PC-9 (cell line): ENCODE measurements around the gene FYN. TPM values are rescaled to one million over a fixed set of nuclear protein-coding genes. Genes with fewer than 3 reads are reported as not detected.

Experiments
- BruUV-seq: library from RNA; stranded (reverse); fragments of 400-500 nt; replicated peaks from 2 replicates; lab custom pipeline; 2021; lab: Mats Ljungman, UMichigan
- CTCF ChIA-PET: fragments of 300-600 bp; sonication (Branson Sonifier 250); formaldehyde crosslinking; loops from one replicate; lab custom pipeline; 2022; ENCODE audit warnings: antibody characterized with exemption; lab: Charles Lee
- POLR2A ChIA-PET: fragments of 300-600 bp; sonication (Branson Sonifier 250); formaldehyde crosslinking; loops from one replicate; lab custom pipeline; 2022; ENCODE audit warnings: antibody characterized with exemption; ENCODE audit not compliant: unreplicated experiment; lab: Charles Lee
- DNase-seq, 2 experiments: peaks; one replicate each; pipeline versions ENCODE4 v3.0.0 to v3.0.0-alpha.2; 2015 to 2022; ENCODE audit warnings: mixed read lengths in 1 of 2
- H2AFZ ChIP-seq: fragments of 200-600 bp; sonication (generic); 2 replicates; pipeline ENCODE4 v1.8.1; 2017; ENCODE audit warnings: antibody characterized with exemption
- H3F3A ChIP-seq: fragments of 200-600 bp; sonication (generic); 2 replicates; pipeline ENCODE4 v1.8.1; 2017; ENCODE audit warnings: antibody characterized with exemption, mild to moderate bottlenecking, low read depth; ENCODE audit not compliant: insufficient read depth
- H3K27ac ChIP-seq: fragments of 200-600 bp; sonication (generic); 2 replicates; pipeline ENCODE4 v1.6.1; 2016; ENCODE audit warnings: mixed run types
- H3K27me3 ChIP-seq: fragments of 200-600 bp; sonication (generic); 2 replicates; pipeline ENCODE4 v1.6.1; 2016; ENCODE audit warnings: low read depth, mixed run types; ENCODE audit not compliant: insufficient read depth
- H3K36me3 ChIP-seq: fragments of 200-600 bp; sonication (generic); 2 replicates; pipeline ENCODE4 v1.6.1; 2016; ENCODE audit warnings: low read depth, mixed run types
- H3K4me1 ChIP-seq: fragments of 200-600 bp; sonication (generic); replicated peaks from 2 replicates; pipeline ENCODE4 v1.6.1; 2016; ENCODE audit warnings: mixed run types; ENCODE audit not compliant: insufficient read depth
- H3K4me2 ChIP-seq: fragments of 200-600 bp; sonication (generic); 2 replicates; pipeline ENCODE4 v1.6.1; 2017; ENCODE audit warnings: mixed run types
- H3K4me3 ChIP-seq: fragments of 200-600 bp; sonication (generic); 2 replicates; pipeline ENCODE4 v1.6.1; 2016; ENCODE audit warnings: mixed run types
- H3K79me2 ChIP-seq: fragments of 200-600 bp; sonication (generic); 2 replicates; pipeline ENCODE4 v1.6.1; 2017; ENCODE audit warnings: low read depth, mixed run types
- H3K9me2 ChIP-seq: fragments of 200-600 bp; sonication (generic); 2 replicates; pipeline ENCODE4 v1.8.1; 2017; ENCODE audit warnings: mild to moderate bottlenecking; ENCODE audit not compliant: insufficient read depth
- H3K9me3 ChIP-seq: fragments of 200-600 bp; sonication (generic); 2 replicates; pipeline ENCODE4 v1.8.1; 2016; ENCODE audit warnings: low read depth; ENCODE audit not compliant: insufficient read depth
- H4K20me1 ChIP-seq: fragments of 200-600 bp; sonication (generic); 2 replicates; pipeline ENCODE4 v1.8.1; 2017; ENCODE audit not compliant: insufficient read depth
- CTCF ChIP-seq: fragments of 200-600 bp; sonication (generic); conservative IDR thresholded peaks from 2 replicates; pipeline ENCODE4 v1.6.1; 2017; ENCODE audit warnings: mixed run types, antibody characterized with exemption, mild to moderate bottlenecking, moderate library complexity
- EZH2 ChIP-seq: fragments of 200-600 bp; sonication (generic); IDR thresholded peaks from 2 replicates; pipeline ENCODE4 v1.8.0; 2017; ENCODE audit warnings: antibody characterized with exemption, low read depth
- intact Hi-C: fragments of 100-400 bp; cut with micrococcal nuclease; formaldehyde crosslinking; loops from one replicate; pipeline ENCODE4 v1.10.0; 2022; ENCODE audit not compliant: unreplicated experiment
- total RNA-seq: library from RNA; stranded (reverse); gene quantifications from 2 replicates; pipeline ENCODE4 v1.2.3, GENCODE V29; 2021

FYN gene
- total RNA-seq, 1 experiment from 2014 or later: 53.3 TPM

DNA sequence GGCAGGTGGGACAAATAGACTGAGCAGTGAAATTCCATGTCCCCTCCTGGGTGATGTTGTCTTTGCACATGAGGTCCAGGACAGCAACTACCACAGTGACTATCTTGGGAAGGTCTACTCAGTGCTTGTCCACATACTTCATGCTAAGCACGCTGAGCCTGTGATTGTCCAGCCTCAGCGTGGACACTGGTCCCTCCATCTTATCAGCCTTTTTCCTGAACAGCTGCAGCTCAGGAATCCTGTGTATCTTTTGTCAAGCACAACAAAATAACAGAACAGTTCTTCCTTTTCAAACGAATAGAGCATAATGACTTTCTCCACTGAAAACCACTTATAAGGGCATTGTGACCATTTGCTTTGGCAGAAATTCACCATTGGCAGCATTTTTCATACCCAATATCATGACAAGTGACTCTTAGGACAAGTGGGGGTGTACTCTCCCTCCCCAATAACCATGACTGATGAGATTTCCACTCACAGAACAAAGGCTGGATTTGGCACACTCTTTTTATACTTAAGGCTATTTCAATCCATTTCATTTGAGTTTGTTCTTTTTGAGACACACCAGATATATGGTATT lies 90.3 kb downstream of the FYN start:
- ChIA-PET POLR2A (interaction anchor here (0.7 kb wide), 1 partner anchor 80 kb away, joined by 3 read pairs; no protein-coding TSS in a partner anchor), CTCF (no interaction called here)
- Histone ChIP-seq H3K4me2 (no peak overlapping the region), H3K4me3 (no peak overlapping the region), H3K9me2 (no peaks in the 10 kb centered on the region), H3K9me3 (no peaks in the 10 kb centered on the region), H3K4me1 (no peaks in the 10 kb centered on the region), H3K36me3 (no peaks in the 10 kb centered on the region), H2AFZ (no peak overlapping the region), H4K20me1 (no peaks in the 10 kb centered on the region), H3K27ac (no peak overlapping the region), H3K79me2 (peaks cover 8% of the 10 kb centered on the region; the same call in 1 of the 2 replicates), H3F3A (0 out of 2 replicates have a peak, but pooled peaks cover 7% of the 10 kb centered on the region), H3K27me3 (no peaks in the 10 kb centered on the region)
- TF ChIP-seq EZH2 (no peak), CTCF (no peak)
- DNase-seq: no peak
- intact Hi-C loops: no loop called here
- BruUV-seq: no TSS peak

DNA sequence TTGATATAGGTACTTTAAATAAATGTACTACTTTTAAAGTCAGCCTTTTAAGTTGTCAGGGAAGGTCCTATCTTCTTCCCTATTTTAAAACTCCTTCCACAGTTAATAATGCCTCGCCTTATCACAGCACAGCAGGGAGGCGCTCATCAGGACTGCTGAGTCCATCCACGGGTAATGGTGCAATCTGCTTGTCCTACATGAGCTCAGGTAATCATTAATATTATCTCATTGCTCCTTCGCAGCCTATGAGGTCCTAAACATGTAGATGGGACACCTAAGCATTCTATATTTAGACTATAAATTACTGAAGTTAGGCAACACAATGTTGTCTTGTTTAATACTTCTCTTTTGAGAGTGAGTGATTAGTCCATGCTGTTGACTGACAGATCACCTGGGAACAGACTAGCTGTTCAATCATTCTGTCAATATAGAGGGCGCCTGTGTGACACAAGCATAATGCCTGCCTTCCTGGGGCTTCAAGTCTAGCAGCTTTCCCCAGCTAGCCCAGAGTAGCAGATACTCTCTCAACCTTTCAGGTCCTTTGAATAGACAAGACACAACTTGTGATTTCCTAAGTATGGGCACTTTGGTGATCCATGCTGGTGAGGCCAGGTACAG lies 91.0 kb downstream of the FYN start:
- BruUV-seq: no TSS peak
- Histone ChIP-seq H3F3A (0 out of 2 replicates have a peak, but pooled peaks cover 7% of the 10 kb centered on the region), H3K4me2 (no peak overlapping the region), H3K79me2 (peaks cover 8% of the 10 kb centered on the region; the same call in 1 of the 2 replicates), H3K27me3 (no peaks in the 10 kb centered on the region), H3K36me3 (no peaks in the 10 kb centered on the region), H2AFZ (no peak overlapping the region), H3K4me1 (no peaks in the 10 kb centered on the region), H3K4me3 (no peak overlapping the region), H3K9me3 (no peaks in the 10 kb centered on the region), H3K27ac (no peak overlapping the region), H3K9me2 (no peaks in the 10 kb centered on the region), H4K20me1 (no peaks in the 10 kb centered on the region)
- DNase-seq: no peak
- CTCF ChIA-PET: interaction anchor here (0.7 kb wide), 1 partner anchor 18 kb away, joined by 3 read pairs; no protein-coding TSS in a partner anchor
- POLR2A ChIA-PET: interaction anchor here (0.7 kb wide), 1 partner anchor 862 kb away, joined by 4 read pairs; no protein-coding TSS in a partner anchor
- TF ChIP-seq CTCF (no peak), EZH2 (no peak)
- intact Hi-C loops: no loop called here

DNA sequence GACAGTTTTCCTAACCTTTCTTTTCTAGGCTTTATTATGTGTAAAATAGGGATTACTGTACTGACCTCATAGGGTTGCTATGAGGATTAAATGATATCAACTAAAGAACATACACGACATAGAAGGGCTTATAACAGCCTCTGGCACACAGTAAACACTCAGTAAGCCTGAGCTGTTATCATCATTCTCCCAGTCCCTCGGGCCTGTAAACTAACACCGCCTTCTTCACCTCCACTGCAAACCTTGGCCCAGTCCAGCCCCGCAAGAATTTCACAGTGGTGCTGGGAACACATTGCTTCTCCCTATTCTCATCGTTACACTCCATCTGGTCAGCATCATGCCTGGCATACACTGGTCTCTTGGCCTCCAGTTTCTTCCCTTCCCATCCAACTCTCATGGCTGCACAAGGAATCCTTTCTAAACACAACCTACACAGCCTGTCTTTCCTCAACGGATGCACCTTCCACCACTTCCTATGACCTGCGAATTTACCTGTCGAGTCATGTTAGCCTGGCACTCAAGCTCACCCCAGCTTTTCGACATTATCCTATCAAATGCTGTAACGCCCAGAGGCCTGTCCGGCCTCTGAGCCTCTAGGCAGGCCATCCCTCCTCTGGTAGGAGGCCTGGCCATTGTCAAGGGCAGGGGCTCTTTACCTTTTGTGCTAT lies 92.1 kb downstream of the FYN start:
- no peaks in the 10 kb centered on the region for H3K27me3 ChIP-seq
- H4K20me1 ChIP-seq: no peaks in the 10 kb centered on the region
- DNase-seq: no peak
- no TSS peak for BruUV-seq
- no peak overlapping the region for H2AFZ ChIP-seq
- H3F3A ChIP-seq: 0 out of 2 replicates have a peak, but pooled peaks cover 7% of the 10 kb centered on the region
- no peaks in the 10 kb centered on the region for H3K36me3 ChIP-seq
- no peaks in the 10 kb centered on the region for H3K9me3 ChIP-seq
- H3K27ac ChIP-seq: no peak overlapping the region
- ChIA-PET POLR2A (no interaction called here), CTCF (no interaction called here)
- H3K4me1 ChIP-seq: no peaks in the 10 kb centered on the region
- TF ChIP-seq EZH2 (no peak), CTCF (no peak)
- H3K4me3 ChIP-seq: no peak overlapping the region
- no peaks in the 10 kb centered on the region for H3K9me2 ChIP-seq
- H3K79me2 ChIP-seq: peaks cover 8% of the 10 kb centered on the region; the same call in 1 of the 2 replicates
- H3K4me2 ChIP-seq: no peak overlapping the region
- intact Hi-C loops: no loop called here
